NCI-H524 (cell line): ENCODE data around the gene ACTL8.

Experiments
- DNase-seq, 2 experiments: peaks; one replicate each; lab custom pipeline; 2025; lab: John Stamatoyannopoulos, UW

The ACTL8 gene, protein sequence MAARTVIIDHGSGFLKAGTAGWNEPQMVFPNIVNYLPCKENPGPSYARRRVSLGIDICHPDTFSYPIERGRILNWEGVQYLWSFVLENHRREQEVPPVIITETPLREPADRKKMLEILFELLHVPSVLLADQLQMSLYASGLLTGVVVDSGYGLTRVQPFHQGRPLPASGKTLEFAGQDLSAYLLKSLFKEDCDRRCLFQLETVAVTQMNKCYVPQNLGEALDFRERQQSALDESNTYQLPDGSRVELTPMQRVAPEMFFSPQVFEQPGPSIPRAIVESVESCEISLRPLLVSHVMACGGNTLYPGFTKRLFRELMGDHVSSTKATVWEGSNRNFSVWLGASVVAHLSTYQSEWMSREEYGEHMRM

GRCh38 chr1:17755120-17755519 lies at the start of gene ACTL8:
Gene ACTL8 (plus strand): TSS chr1:17755333. CDS start chr1:17823009, 67,676 bp downstream.
- no peak for DNase-seq

DNA sequence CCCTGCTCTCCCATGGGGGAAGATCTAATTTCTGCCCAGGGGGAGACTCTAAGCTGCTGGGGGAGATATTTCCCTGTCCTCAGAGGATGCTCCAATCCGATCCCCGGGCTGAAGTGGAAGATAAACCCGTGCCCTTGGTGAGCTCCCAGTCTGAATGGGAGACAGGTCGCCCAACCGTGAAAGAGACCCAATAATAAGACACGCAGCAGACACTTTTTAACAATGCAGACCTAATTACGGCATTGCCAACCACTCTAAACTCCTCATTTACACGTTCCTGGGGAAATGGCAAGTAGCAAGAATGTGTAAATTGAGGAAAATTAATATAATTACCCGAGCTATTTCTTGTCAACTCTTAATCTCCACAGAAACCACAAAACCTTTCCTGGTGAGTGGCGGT lies 48.7 kb upstream of the ACTL8 start:
- DNase-seq = peak in 1 of 2 experiments; percentile 25

- DNase-seq = no peak
These were observed 45.2 kb upstream of the ACTL8 start for GRCh38 chr1:17709981-17710380.

- DNase-seq = no peak
These were observed 44.1 kb upstream of the ACTL8 start for GRCh38 chr1:17710889-17711576.

- DNase-seq = no peak
These were observed 43.6 kb upstream of the ACTL8 start for GRCh38 chr1:17711577-17711910.

DNA sequence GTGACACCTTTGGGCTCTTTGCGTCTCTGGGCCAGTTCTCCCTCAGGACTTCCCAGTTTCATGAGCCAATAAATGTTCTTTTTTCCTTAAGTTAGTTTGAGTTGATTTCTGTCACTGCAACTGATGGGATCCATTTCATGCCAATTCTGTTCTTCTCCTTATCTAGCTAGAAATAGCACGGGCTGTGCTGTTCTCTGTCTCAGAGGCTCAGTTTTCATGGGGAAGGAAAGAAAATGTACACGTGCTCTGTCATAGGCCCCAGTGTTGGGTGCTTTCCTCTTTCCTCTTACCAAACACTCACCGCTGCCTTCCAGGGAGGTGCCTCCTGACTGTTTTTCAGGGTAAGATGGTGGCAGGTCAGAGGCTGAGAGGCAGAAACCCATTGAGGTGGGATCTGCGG lies 43.2 kb upstream of the ACTL8 start:
- no peak for DNase-seq

DNA sequence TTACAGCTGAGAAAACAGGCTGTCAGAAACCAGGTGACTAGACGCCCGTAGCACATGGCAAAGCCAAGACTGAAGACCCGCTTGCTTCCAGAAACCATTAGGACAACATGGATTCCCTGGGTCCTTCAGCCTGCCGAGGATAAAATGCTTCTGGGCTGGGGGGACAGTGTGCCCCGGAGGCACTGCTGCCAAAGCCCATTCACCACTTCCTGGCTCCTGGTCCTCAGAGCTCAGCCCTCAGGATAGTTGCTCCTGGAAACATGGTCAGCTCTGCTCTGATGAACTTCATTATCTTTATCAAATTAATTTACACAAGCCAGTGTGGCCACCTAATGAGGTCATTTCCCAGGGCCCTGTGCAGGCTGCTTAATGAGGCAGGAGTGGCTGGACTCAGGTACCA lies 41.1 kb upstream of the ACTL8 start:
- DNase-seq = no peak

DNA sequence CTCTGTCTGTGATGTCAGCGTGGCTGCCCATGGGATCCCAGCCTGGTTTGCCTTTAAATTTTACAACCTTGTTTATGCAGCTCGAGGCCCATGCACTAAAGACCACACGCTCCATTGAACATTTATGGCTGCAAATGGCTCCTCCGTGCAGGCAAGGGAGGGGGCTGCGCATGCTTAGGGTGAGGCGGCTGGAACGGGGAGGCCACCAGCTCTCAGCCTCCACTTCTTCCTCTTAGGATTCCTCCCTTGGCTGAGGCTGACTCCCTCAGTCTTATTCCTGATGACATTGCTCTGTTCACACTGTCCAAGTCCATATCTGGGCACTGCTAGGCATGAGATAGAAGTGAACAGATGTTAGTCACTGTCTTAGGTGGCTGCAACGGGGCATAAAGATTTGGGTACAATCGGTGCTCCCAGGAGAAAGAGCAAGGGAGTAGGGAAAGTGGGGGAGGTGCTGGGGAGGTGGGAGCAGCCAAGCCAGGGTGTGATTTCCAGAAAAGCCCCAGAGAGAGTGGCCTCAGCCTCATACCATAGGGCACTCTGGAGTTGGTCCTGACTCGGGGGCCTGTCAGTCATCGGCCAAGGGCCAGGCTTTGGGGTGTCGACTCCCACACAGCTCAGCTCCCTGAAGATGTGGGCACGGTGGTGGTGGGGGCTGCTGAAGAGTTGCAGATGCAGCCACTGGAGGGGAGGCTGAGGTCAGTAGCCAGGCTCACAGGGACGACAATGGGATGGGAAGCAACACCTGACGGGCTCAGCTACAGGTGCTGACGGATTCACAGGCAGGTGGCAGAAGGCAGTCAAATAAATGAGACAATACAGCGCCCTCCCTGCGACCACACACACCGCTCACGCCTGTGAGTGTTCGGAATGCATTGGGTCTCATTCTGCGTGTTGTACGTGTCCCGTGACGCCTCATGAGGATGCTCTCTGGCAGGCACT lies 37.3 kb upstream of the ACTL8 start:
- DNase-seq = peak in 1 of 2 experiments; percentile 14

- DNase-seq = no peak
These were observed 35.3 kb upstream of the ACTL8 start for GRCh38 chr1:17719874-17720273.

- no peak for DNase-seq
These were observed 33.7 kb upstream of the ACTL8 start for GRCh38 chr1:17721444-17721843.

GRCh38 chr1:17723684-17724083 lies 31.4 kb upstream of the ACTL8 start:
- DNase-seq = no peak

GRCh38 chr1:17724150-17724549 lies 31.0 kb upstream of the ACTL8 start:
- no peak for DNase-seq

DNA sequence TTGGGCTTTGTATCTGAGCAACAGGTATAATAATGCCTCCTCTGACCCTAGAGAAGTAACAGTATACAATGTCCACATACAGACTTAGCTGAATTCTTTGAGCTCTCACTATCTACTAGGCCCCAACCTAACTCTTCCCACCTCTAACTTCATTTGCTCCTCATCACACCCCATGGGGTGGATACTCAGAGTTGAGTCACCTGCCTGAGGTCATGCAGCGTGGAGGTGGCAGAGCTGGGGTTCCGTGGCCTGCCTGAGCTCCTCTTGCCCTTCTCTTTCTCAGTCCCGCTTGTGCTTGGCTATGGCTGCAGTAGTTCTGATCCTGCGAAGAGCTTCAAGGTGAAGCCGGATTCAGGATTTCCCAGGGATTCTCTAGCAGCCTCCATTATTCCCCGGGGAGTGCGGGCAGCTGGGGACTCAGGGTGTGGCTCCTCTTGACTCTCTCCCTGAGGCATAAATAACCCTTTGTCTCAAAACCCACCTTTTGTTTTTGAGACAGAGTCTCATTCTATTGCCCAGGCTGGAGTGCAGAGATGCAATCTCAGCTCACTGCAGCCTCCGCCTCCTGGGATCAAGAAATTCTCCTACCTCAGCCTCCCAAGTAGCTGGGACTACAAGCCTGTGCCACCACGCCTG lies 29.9 kb upstream of the ACTL8 start:
- DNase-seq = peak in 1 of 2 experiments; percentile 4

GRCh38 chr1:17725811-17726582 lies 29.1 kb upstream of the ACTL8 start:
- DNase-seq = no peak

DNA sequence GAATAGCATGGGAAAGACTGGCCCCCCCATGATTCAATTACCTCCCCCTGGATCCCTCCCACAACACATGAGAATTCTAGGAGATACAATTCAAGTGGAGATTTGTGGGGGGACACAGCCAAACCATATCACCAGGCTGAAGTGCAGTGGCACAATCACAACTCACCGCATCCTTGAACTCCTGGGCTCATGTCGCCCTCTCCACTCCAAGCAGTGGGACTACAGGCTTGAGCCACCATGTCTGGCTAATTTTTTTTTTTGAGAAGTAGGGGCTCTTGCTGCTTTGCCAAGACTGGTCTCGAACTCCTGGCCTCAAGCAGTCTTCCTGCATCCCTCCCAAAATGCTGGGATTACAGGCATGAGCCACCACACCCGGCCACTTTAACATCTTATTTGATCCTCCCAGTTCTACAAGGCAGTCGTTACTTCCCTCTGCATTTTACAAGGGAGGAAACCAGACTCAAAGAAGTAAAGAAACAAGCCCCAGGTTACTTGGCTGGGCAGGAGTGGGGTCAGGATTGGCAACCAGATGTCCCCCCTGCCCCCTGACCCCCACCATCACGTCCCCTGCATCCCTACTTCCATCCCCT lies 26.9 kb upstream of the ACTL8 start:
- no peak for DNase-seq

- no peak for DNase-seq
These were observed 25.9 kb upstream of the ACTL8 start for GRCh38 chr1:17729248-17729647.

DNA sequence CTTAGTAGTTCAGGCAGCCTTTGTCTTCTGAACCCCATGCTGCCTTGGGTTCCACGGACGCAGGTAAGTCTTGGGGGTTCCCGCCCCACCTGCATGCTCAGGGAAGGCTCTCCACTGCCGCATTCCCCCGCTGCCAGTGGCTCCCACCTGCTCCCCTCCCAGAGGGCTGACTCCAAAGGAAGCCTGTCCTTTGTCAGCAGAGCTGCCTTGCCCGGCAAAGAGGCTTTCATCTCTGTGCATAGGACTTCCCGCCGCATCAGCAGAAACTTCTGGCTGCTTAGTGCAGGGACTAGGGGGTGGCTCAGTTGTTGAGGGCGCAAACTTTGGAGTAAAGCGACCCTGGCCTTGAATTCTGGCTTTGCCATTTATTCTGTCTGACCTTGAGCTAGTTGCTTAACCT lies 25.2 kb upstream of the ACTL8 start:
- no peak for DNase-seq

GRCh38 chr1:17731460-17731859 lies 23.7 kb upstream of the ACTL8 start:
- DNase-seq = no peak

GRCh38 chr1:17732475-17732874 lies 22.7 kb upstream of the ACTL8 start:
- DNase-seq = no peak

- no peak for DNase-seq
These were observed 21.5 kb upstream of the ACTL8 start for GRCh38 chr1:17733661-17734060.

GRCh38 chr1:17734609-17735008 lies 20.5 kb upstream of the ACTL8 start:
- no peak for DNase-seq
